Testis (tissue), 2 donors: ENCODE data around the gene MAPKAP1.

ENCODE experiments used
- POLR2A ChIP-seq: fragments of 450-650 bp; IDR thresholded peaks from one replicate; pipeline ENCODE4 v1.6.1; 2017; ENCODE audit warnings: antibody characterized with exemption, mild to moderate bottlenecking, moderate library complexity
- TF ChIP-seq, protein P1 (sequence below), 3 experiments: fragments of 450-650 bp in 2 of 3; fragments of 200-600 bp in 1 of 3; sonication (generic) in 1 of 3; IDR thresholded peaks; one replicate each; pipeline ENCODE4 v1.5.1; 2016 to 2019; ENCODE audit warnings: antibody characterized with exemption in 3 of 3, mild to moderate bottlenecking in 2 of 3, moderate library complexity in 1 of 3

DNA sequence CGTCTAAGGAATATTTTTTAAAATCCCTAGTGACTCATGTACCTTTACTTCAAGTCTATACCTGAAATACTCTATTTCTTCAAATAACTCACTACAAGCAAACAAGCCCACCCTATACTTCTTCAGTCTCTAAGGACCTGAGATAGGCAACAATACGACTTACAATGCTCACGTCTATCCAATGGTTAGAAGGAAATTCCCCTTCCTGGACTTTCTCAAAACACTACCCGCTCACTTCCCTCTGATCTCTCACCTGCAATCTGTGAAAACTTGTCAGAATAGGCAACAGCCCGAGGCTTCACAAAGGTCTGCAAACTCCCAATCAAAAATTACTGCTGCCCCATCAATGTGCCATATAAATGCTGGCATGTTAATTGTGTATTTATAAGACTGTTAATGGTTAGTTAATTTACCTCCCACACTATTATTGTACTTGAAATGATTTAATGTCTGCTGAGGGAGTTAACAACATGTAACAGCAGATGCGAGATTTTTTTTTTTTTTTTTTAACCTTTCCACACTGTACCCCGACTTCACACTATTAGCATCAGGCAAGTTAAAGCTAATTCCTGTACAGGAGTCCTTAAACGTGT lies 27.3 kb downstream of the MAPKAP1 start:
- TF ChIP-seq, protein P1, sequence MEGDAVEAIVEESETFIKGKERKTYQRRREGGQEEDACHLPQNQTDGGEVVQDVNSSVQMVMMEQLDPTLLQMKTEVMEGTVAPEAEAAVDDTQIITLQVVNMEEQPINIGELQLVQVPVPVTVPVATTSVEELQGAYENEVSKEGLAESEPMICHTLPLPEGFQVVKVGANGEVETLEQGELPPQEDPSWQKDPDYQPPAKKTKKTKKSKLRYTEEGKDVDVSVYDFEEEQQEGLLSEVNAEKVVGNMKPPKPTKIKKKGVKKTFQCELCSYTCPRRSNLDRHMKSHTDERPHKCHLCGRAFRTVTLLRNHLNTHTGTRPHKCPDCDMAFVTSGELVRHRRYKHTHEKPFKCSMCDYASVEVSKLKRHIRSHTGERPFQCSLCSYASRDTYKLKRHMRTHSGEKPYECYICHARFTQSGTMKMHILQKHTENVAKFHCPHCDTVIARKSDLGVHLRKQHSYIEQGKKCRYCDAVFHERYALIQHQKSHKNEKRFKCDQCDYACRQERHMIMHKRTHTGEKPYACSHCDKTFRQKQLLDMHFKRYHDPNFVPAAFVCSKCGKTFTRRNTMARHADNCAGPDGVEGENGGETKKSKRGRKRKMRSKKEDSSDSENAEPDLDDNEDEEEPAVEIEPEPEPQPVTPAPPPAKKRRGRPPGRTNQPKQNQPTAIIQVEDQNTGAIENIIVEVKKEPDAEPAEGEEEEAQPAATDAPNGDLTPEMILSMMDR (IDR thresholded peaks at IDR 0.05) = no peak
- no peak for TF ChIP-seq POLR2A
